Activated effector memory CD4-positive, alpha-beta T cell treated with Interleukin-2 at 50 U/mL for 16 hours (primary cell): Measurements from ENCODE around the gene S100A13.
"Not testable (repeated sequence)": the region's sequence is repeated elsewhere in the genome, so short reads cannot be mapped to it uniquely, and the experiment has no call there.

Experiments used
- DNase-seq: peaks from one replicate; pipeline ENCODE4 v3.0.0-alpha.2; 2020

S100A13 gene

DNA sequence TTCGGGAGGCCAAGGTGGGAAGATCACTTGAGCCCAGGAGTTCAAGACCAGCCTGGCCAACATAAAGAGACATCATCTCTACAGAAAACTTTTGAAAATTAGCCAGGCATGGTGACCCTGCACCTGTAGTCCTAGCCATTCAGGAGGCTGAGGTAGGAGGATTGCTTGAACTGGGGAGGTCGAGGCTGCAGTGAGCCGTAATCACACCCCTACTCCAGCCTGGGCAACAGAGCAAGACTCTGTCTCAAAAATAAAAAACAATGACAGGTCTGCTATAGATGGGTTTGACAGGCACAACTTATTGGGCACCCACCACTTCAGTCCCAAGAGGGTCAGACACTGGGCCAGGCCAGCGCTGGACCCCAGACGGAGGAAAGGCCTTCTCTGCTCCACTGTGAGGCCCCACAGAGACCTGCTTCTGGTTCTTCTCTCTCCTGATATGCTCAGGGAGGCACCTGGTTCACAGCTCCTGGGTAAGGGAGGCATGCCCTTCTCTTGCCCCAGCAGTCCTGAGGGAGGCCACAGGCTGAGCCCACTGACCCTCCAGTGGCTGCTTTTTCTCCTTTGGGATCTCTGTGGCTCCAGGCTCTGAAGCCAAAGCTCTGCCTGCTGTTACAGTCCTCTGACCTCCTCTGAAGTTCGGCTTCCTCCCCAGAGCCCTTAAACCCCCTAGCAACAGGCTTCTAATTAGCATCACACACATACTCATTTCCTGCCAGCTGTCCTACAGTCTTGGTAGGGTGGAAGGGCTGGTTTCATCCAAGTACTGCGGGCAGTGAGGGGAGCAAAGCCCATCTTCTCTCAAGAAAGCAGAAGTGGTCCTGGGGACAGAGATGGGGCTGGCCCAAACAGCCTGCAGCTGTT, 28.8 kb downstream of the S100A13 start:
- DNase-seq: no peak

DNA sequence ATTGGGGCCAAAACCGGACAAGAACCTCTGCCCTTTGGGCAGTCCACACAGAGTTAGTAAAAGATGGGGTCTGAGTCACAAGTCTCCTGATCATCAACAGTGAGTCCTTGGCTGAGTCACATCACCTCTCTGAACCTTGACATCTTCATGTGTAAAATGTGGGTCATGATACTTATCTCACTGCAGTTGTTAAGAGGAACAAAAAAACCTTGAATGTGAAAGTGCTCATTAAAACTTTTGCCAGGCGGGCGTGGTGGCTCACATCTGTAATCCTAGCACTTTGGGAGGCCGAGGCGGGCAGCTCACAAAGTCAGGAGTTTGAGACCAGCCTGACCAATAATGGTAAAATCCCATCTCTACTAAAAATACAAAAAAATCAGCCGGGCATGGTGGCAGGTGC, 30.1 kb downstream of the S100A13 start:
- no peak for DNase-seq

DNA sequence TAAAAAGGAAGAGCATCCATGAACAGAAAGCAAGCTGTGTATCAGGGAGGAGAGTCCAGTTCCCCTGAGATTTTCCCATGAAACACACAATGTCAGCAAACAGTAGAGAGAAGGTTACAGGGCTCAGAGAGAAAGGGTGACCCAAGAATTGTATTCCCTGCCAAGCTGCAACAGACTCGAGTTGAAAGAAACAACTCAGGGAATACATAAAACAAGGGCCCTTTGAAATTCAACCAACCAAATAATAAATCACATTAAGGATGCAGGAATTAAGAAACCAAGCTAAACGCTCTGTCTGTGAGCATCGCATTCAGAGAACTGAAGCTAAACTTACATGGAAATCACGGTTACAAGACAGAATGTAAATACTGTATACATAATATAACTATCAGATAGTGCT, 34.6 kb downstream of the S100A13 start:
- no peak for DNase-seq

DNA sequence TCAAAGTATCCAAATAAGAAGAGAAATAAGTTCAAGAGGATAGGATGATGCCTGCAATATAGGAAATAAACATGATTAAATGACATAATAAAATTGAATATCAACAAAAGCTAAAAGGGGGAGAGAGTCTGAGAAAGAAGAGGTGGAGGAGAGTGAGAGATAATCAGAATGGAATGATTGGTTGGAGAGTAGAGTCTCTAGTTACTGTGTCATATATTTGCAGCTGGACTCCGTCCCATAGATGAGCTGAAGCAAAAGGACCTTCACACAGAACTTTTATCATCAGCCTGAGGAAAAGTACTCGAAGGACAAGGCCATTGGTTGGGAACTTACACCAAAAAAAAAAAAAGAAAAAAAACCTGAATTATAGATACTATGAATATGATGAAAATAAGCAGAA, 38.8 kb downstream of the S100A13 start:
- DNase-seq: no peak

DNA sequence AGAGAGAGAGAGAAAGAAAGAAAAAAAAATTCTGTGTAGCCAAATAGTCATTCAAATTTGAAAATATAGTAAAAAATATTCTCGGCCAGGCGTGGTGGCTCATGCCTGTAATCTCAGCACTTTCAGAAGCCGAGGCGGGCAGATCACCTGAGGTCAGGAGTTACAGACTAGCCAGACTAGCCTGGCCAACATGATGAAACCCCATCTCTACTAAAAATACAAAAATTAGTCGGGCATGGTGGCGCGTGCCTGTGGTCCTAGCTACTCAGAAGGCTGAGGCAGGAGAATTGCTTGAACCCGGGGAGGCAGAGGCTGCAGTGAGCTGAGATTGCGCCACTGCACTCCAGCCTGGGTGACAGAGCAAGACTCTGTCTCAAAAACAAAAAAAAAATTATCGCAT, 39.3 kb downstream of the S100A13 start:
- not testable (repeated sequence) for DNase-seq

DNA sequence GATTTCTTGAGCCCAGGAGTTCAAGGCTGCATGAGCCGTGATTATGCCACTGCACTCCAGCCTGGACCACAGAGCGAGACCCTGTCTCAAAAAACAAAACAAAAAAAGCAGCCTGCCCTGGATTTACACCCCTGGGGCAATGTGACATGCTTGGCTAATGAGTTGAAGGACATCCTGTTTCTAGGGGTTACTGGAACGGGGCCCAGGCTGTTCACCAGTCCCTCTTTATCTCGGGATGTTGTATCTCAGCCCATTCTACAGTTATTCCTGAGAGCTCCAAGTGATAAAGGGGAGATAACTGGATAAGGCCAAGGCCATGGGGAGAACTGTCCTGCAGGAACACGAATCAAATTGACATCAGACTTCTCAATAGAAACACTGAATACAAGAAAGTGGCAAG, 40.0 kb downstream of the S100A13 start:
- no peak for DNase-seq

DNA sequence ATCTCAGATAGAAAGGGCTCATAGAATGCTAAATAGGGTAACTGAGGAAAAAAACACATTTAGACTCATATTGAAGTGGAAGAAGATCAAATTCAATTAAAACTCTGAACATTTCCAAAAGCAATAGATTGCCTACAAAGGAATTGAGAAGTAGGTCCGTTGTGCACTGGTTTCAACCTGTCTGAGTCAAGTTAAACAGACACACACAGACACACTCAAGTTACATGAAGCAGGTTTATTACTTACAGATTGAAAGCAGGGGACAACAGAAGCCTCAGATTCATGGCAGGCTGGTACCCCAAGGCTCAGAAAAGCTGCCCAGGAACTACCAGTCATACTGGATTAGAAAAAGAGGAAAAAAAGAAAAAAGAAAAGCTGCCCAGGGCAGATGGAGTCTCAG, 41.0 kb downstream of the S100A13 start:
- DNase-seq: no peak

DNA sequence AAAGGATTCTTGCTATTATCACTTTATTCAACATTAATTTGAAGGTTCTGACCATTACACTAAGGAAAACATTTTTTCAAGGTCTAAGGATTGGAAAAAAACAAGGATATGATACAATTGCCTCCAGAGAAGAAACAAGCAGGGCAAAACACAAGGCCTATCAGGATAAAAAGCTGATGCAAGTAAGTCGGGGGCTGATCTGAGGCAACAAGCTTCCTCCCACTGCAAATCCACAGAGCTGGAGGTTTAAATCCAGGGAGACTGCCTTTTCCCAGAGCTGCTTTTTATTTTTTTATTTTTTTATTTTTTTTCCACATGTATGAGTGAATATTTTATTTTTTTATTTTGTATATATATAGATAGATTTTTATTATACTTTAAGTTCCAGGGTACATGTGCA, 42.3 kb downstream of the S100A13 start:
- no peak for DNase-seq

DNA sequence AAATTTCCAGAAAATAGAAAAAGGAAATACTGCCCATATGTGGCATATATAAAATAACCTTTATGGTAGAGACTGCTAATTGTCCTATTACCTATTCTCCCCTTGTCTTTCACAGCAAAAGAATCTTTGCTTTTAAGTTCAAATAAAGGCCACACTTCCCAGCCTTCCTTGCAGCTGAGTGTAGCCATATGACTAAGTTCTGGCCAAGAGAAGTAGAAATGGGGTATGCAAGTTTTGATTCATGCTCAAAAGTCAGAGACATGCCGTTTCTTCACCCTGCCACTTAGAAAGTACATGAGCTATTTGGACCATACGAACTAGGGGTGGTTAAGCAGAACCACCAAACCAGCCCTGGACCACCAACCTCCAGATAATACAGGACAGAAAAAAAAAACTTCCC, 43.3 kb downstream of the S100A13 start:
- DNase-seq: no peak

DNA sequence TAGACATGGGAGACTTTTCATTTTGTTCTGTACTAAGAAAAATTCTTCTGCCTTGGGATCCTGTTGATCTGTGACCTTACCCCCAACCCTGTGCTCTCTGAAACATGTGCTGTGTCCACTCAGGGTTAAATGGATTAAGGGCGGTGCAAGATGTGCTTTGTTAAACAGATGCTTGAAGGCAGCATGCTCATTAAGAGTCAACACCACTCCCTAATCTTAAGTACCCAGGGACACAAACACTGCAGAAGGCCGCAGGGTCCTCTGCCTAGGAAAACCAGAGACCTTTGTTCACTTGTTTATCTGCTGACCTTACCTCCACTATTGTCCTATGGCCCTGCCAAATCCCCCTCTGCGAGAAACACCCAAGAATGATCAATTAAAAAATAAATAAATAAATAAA, 43.8 kb downstream of the S100A13 start:
- DNase-seq: not testable (repeated sequence)

DNA sequence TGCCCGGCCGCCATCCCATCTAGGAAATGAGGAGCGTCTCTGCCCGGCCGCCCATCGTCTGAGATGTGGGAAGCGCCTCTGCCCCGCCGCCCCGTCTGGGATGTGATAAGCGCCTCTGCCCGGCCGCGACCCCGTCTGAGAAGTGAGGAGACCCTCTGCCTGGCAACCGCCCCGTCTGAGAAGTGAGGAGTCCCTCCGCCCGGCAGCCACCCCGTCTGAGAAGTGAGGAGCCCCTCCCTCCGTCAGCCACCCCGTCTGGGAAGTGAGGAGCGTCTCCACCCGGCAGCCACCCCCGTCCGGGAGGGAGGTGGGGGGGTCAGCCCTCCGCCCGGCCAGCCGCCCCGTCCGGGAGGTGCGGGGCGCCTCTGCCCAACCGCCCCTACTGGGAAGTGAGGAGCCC, 44.5 kb downstream of the S100A13 start:
- DNase-seq: not testable (repeated sequence)

DNA sequence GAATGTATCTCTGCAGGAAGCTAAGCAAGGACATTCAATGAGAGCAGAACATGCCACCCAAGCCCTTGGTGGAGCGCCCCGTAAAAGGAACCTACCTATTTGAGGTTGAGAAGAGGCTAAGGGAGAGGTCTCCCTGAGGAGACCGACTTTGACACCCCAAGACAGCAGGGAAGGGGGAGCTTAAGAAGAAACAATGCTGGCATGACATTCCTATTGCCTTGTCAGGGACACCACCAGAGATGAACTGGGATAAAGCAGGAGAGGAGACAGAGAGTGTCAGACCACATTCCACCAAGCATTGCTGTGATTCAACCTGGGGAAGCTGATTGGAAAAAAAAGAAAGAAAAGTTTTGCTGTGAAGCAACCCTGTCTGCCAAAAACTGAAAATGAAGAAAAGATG, 48.4 kb downstream of the S100A13 start:
- no peak for DNase-seq

DNA sequence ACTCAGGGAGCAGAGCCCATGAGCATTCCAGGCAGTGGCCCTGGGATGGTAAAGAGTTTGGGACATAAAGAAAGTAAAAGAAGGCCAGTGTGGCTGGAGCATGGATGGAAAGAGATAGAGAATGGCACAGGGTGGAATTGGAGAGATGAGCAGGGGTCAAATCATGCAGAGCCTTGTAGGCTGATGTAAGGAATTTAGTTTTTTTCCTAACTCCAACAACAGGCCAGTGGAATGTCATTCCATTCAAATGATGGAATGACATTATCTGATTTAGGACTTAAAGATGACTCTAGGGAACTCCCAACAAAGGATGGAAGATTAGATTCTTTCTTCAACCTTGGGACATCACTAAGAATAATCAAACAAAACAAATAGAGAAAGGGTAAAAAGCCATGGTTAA, 48.8 kb downstream of the S100A13 start:
- DNase-seq: no peak

DNA sequence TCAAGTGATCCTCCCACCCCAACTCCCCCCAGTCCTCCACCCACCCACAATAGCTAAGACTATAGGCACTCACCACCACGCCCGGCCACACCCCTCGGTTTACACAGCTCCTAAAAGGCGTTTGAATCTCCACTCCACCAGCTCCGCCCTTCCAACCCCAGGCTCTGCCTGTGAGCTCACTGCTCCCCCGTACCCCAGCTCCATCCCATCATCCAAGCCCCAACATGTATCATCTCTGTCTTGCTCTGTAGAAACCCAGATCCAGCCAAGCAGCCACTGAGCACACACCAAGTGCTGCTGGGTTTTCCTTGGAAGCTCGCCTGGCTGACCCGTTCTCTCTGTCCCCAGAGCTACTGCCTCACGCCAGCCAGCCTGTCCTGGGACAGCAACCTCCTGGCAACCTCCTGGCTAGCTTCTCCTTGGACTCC, 49.7 kb downstream of the S100A13 start:
- DNase-seq: no peak

DNA sequence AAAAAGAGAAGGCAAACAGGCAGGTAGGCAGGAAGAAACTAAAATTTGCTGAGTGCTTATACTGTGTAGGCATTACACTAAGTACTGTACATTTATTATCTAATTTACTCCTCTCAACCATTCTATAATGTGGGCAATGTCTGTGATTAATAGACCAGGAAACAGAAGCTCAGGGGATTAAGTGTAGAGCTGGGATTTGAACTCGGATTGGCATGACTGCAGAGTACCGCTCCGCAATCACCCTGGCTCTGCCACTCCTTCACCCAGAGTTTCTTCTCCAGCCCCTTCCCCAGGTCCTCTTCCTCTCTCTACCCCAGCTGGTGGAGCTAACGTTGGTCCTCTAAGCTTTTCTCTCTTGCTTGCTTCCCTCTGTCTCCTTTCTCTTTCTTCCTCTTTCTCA, 50.2 kb downstream of the S100A13 start:
- no peak for DNase-seq

DNA sequence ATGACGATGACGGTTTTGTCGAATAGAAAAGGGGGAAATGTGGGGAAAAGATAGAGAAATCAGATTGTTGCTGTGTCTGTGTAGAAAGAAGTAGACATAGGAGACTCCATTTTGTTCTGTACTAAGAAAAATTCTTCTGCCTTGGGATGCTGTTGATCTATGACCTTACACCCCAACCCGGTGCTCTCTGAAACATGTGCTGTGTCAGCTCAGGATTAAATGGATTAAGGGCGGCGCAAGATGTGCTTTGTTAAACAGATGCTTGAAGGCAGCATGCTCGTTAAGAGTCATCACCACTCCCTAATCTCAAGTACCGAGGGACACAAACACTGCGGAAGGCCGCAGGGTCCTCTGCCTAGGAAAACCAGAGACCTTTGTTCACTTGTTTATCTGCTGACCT, 51.8 kb downstream of the S100A13 start:
- DNase-seq: not testable (repeated sequence)

DNA sequence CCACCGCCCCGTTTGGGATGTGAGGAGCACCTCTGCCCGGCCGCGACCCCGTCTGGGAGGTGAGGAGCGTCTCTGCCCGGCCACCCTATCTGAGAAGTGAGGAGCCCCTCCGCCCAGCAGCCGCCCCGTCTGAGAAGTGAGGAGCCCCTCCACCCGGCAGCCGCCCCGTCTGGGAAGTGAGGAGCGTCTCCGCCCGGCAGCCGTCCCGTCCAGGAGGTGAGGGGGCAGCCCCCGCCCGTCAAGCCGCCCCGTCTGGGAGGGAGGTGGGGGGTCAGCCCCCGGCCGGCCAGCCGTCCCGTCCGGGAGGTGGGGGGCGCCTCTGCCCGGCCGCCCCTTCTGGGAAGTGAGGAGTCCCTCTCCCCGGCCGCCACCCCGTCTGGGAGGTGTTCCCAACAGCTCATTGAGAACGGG, 52.2 kb downstream of the S100A13 start:
- not testable (repeated sequence) for DNase-seq

DNA sequence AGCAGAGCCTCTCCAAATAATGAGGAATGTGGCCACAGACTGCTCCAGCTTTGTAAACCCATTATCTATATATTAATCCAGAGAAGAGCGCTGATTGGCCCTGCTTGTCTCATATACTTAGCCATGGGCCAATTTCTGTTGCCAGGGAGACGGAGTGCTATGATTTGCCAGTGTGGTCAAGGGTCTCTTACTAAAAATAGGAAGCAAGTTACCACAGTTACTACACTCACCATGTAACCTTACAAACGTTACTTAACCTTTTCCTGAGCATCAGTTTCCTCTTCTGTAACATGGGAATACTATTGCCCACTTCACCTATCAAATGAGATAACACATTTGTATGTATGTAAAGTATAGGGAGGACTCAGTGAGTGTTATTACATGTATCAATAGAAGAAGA, 54.0 kb downstream of the S100A13 start:
- DNase-seq: no peak

DNA sequence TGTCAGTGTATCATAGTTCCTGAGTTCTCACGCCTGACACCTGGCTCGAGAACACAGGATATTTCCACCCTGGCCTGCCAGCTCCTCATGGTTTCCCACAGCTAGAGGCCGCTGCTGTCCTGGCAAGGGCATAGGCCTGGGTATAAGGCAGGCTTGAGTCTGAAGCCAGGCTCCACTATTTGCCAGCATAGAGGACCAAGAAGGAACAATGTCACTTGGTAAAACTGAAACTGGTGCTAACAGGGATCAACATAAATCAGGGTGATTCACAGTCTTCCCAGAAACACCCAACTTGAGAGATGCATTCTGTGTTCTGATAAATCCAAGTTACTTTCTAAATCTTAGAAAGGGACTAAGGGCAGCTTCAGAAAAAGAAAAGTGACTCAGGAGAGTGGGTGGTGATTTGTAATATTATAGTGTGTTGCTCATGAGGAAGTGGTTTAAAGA, 54.7 kb downstream of the S100A13 start:
- DNase-seq: peak; percentile 36

DNA sequence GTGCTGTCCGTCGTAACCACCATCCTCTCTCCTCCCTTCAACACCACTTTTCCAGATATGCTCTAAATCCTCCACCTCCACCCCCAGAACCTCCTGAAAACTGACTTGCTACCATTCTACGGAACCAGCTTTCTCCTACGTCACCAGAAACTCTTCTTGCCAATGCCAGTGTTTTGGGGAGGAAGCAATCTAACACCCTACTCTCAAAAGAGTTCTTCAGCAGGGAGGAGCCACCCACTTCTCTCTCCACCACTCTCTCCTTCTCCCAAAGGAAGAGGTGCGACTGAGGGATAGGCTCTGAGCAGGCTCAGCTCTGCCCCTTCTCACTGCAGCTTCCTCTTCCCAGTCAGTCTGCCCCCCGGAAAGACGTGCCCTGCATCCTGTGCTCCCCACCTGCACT, 55.6 kb downstream of the S100A13 start:
- DNase-seq: no peak

DNA sequence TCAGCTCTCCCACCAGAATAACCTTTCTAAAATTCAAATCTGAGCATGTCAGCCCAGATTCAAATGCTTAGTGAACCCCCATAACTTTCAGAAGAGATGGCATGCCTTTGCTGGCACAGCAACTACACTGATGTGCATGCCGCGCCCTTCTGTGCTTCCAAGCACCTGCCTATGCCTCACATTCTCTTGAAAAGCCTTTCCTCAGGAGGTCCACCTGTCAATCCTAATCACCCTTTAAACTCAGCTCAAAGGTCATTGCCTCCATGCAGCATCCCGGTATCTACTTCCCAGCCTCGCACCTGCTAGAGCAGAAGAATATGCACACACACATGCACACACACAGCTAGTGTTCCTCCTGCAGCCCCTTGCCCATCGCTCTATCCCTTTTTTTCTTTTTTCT, 56.4 kb downstream of the S100A13 start:
- DNase-seq: no peak

DNA sequence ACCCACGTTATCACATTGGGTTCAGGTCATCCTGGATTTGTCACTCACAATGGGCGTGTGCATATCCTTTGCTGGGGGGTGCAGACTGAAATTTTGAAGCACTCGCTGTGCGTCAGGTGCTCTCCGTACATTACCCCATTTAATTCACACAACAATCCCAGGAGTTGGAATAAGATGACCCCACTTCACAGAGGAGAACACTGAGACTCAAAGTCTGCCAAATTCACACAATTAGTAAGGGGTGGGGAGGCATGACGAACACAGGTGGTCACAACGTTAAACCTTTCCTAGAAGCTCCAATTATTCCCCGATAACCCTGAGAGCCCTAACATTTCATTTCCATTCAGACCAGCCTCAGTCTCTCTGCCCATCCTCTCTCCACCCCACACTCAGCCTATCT, 57.8 kb downstream of the S100A13 start:
- DNase-seq: no peak
